Stomach (tissue), 9 donors: ENCODE measurements around the gene ARHGEF25. TPM values are rescaled to one million over a fixed set of nuclear protein-coding genes. Genes with fewer than 3 reads are reported as not detected.
"Not testable (repeated sequence)": the region's sequence is repeated elsewhere in the genome, so short reads cannot be mapped to it uniquely, and the experiment has no call there.

ENCODE experiments used
- DNase-seq, 2 donors: peaks; one replicate each; pipeline versions ENCODE4 v3.0.0 to v3.0.0-alpha.2; 2013 to 2019
- H3K27ac ChIP-seq, 5 donors: fragments of 200-600 bp in 4 of 5; sonication (generic) in 4 of 5; one replicate each; pipeline ENCODE4 v1.5.1; 2013 to 2019; ENCODE audit warnings: mild to moderate bottlenecking in 1 of 5, moderate library complexity in 1 of 5
- H3K27me3 ChIP-seq, 3 donors: fragments of 200-600 bp; sonication (generic); one replicate each; pipeline ENCODE4 v1.5.1; 2017 to 2019; ENCODE audit warnings: mixed run types in 1 of 3
- H3K36me3 ChIP-seq, 4 donors: fragments of 200-600 bp; sonication (generic); 1 replicate in 3 of 4; 2 replicates in 1 of 4; pipeline ENCODE4 v1.5.1; 2016 to 2019
- H3K4me1 ChIP-seq, 4 donors: fragments of 200-600 bp; sonication (generic); one replicate each; pipeline ENCODE4 v1.5.1; 2016 to 2019
- H3K4me3 ChIP-seq, 4 donors: fragments of 200-600 bp; sonication (generic) in 3 of 4; one replicate each; pipeline ENCODE4 v1.5.1; 2016 to 2019; ENCODE audit warnings: mild to moderate bottlenecking in 1 of 4
- H3K9me3 ChIP-seq, 4 donors: fragments of 200-600 bp; sonication (generic); one replicate each; pipeline ENCODE4 v1.5.1; 2016 to 2019
- EP300 ChIP-seq: sonication (generic); formaldehyde crosslinking; IDR thresholded peaks from one replicate; pipeline ENCODE4 v1.6.1; 2017; ENCODE audit warnings: antibody characterized with exemption
- POLR2A ChIP-seq, 4 donors: fragments of 450-650 bp; IDR thresholded peaks; one replicate each; pipeline ENCODE4 v1.6.1; 2016; ENCODE audit warnings: antibody characterized with exemption in 4 of 4, control low read depth in 2 of 4, mild to moderate bottlenecking in 1 of 4, moderate library complexity in 1 of 4
- POLR2AphosphoS5 ChIP-seq, 3 donors: sonication (generic); formaldehyde crosslinking; IDR thresholded peaks; one replicate each; pipeline ENCODE4 v1.6.1; 2016; ENCODE audit warnings: antibody characterized with exemption in 3 of 3
- WGBS, 5 donors: extraction: QIAGEN DNeasy Blood & Tissue Kit in 3 of 5; methylation state at CpG; one replicate each; pipeline versions ENCODE4 v1.1.5 to v1.1.7; 2013 to 2018; 5-methylcytosine and 5-hydroxymethylcytosine counted together
- intact Hi-C: fragments of 100-400 bp; cut with DNase I; formaldehyde crosslinking; loops from one replicate; pipeline ENCODE4 v1.15.1; 2023; ENCODE audit warnings: low total_unique reads
- polyA plus RNA-seq, 3 donors: library from polyadenylated mRNA; stranded (reverse); fragments of 200-250 nt; gene quantifications; one replicate each; pipeline ENCODE4 v1.2.3, GENCODE V29; 2013
- total RNA-seq, 5 donors: library from RNA; depleted of rRNA; stranded (reverse); fragments of >200 nt; gene quantifications; one replicate each; pipeline versions ENCODE4 v1.1.0 to v1.2.3, GENCODE V29; 2014 to 2016
- TF ChIP-seq, protein P1 (sequence below), 7 experiments: fragments of 450-650 bp in 4 of 7; fragments of 200-600 bp in 3 of 7; sonication (generic) in 3 of 7; IDR thresholded peaks; one replicate each; pipeline ENCODE4 v1.5.1; 2016 to 2019; ENCODE audit warnings: antibody characterized with exemption in 7 of 7, control low read depth in 2 of 7, mild to moderate bottlenecking in 1 of 7
- donor health status: healthy with polysubstance abuse.
- donor health status: Bipolar disorder and iron deficiency.
- donor health status: healthy.

The ARHGEF25 gene
- total and polyA plus RNA-seq, 8 donors, result 18.7 to 220 (median 30.4) TPM

DNA sequence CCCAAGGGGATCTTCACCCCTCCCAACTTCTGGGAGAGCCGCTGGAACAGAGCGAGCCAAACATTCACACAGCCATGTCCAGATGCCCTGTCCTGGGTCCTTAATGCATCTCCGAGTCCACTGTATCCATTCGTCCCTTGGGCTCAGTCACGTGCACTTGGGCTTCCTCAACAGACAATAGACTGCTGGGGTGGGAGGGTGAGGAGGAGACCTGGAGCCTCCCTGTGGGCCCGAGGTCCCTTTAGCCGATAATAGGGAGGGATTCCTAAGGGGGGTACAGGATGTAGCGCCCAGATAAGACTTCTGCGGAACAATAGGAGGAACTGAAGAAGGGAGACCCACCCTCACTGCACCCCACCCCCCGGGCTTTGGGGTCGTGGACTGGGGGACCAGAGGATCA is 6.7 kb downstream of the ARHGEF25 start:
- H3K4me1 ChIP-seq, result peaks cover 19 to 42% (median 33%) of the 10 kb centered on the region in 4 donors
- intact Hi-C loops, result no loop called here
- TF ChIP-seq EP300, result no peak
- no peak for TF ChIP-seq POLR2AphosphoS5 (IDR thresholded peaks at IDR 0.05)
- TF ChIP-seq, protein P1, sequence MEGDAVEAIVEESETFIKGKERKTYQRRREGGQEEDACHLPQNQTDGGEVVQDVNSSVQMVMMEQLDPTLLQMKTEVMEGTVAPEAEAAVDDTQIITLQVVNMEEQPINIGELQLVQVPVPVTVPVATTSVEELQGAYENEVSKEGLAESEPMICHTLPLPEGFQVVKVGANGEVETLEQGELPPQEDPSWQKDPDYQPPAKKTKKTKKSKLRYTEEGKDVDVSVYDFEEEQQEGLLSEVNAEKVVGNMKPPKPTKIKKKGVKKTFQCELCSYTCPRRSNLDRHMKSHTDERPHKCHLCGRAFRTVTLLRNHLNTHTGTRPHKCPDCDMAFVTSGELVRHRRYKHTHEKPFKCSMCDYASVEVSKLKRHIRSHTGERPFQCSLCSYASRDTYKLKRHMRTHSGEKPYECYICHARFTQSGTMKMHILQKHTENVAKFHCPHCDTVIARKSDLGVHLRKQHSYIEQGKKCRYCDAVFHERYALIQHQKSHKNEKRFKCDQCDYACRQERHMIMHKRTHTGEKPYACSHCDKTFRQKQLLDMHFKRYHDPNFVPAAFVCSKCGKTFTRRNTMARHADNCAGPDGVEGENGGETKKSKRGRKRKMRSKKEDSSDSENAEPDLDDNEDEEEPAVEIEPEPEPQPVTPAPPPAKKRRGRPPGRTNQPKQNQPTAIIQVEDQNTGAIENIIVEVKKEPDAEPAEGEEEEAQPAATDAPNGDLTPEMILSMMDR (IDR thresholded peaks at IDR 0.05), result no peak
- no peak for TF ChIP-seq POLR2A (IDR thresholded peaks at IDR 0.05)
- 53 to 61% (median 56%) methylated on average over 11 of the region's 11 CpGs for WGBS, 5 donors
- H3K4me3 ChIP-seq, result no peak overlapping the region
- peaks cover 5 to 44% (median 23%) of the 10 kb centered on the region in 4 donors for H3K36me3 ChIP-seq
- DNase-seq, result peak in 1 of 2 donors; percentile 1
- H3K9me3 ChIP-seq, result no peaks in the 10 kb centered on the region
- no peak overlapping the region for H3K27ac ChIP-seq
- H3K27me3 ChIP-seq, result peaks cover 3 to 91% (median 39%) of the 10 kb centered on the region in 3 donors

DNA sequence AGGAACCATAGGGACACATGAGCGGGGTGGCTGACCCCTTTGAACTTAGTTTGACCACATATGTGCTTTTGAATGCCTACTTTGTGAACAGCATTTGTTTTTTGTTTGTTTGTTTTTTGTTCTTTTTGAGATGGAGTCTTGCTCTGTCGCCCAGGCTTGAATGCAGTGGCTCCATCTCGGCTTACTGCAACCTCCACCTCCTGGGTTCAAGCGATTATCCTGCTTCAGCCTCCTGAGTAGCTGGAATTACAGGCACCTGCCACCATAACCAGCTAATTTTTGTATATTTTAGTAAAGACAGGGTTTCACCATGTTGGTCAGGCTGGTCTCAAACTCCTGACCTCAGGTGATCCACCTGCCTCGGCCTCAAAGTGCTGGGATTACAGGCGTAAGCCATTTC is 7.2 kb downstream of the ARHGEF25 start:
- H3K27me3 ChIP-seq, result peaks cover 3 to 91% (median 43%) of the 10 kb centered on the region in 3 donors
- intact Hi-C loops, H3K27ac ChIP-seq, H3K9me3 ChIP-seq, H3K4me3 ChIP-seq, DNase-seq: not testable (repeated sequence)
- WGBS, 5 donors, result 91 to 97% (median 93%) methylated on average over 6 of the region's 6 CpGs
- peaks cover 19 to 37% (median 28%) of the 10 kb centered on the region in 4 donors for H3K4me1 ChIP-seq
- H3K36me3 ChIP-seq, result peaks cover 5 to 42% (median 21%) of the 10 kb centered on the region in 4 donors

DNA sequence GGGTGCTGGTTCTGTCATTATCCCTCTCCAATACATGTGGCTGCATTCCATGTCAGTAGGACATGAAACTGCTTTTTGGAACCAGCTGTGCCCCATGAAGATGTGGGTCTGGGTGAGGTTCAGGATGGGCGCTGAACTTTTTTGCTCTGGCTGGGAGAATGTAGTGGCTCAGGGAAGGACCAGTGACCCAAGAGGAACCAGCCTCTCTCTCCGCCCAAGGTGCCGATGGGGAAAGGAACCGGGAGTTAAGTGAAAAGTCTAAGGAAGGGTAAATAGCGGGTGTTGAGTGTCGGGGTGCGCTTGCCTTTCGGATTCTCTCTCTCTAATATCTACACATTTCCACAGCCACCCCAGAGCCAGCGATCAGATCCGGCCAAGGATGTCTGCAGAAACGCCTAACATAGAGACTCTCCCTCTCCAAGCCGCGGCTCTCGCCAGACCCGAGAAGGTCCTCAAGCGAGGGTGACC is 7.8 kb downstream of the ARHGEF25 start:
- Histone ChIP-seq H3K36me3 (peaks cover 5 to 38% (median 18%) of the 10 kb centered on the region in 4 donors), H3K4me1 (peaks cover 15 to 31% (median 25%) of the 10 kb centered on the region in 4 donors), H3K9me3 (no peaks in the 10 kb centered on the region), H3K27me3 (peaks cover 3 to 91% (median 46%) of the 10 kb centered on the region in 3 donors), H3K4me3 (no peak overlapping the region), H3K27ac (no peak overlapping the region)
- TF ChIP-seq EP300, result no peak
- no peak for TF ChIP-seq POLR2A (IDR thresholded peaks at IDR 0.05)
- TF ChIP-seq, protein P1 (IDR thresholded peaks at IDR 0.05), result no peak
- no peak for TF ChIP-seq POLR2AphosphoS5 (IDR thresholded peaks at IDR 0.05)
- WGBS, 5 donors, result 46 to 54% (median 52%) methylated on average over 16 of the region's 16 CpGs
- DNase-seq, result peak in 1 of 2 donors; percentile 1
- intact Hi-C loops, result no loop called here

DNA sequence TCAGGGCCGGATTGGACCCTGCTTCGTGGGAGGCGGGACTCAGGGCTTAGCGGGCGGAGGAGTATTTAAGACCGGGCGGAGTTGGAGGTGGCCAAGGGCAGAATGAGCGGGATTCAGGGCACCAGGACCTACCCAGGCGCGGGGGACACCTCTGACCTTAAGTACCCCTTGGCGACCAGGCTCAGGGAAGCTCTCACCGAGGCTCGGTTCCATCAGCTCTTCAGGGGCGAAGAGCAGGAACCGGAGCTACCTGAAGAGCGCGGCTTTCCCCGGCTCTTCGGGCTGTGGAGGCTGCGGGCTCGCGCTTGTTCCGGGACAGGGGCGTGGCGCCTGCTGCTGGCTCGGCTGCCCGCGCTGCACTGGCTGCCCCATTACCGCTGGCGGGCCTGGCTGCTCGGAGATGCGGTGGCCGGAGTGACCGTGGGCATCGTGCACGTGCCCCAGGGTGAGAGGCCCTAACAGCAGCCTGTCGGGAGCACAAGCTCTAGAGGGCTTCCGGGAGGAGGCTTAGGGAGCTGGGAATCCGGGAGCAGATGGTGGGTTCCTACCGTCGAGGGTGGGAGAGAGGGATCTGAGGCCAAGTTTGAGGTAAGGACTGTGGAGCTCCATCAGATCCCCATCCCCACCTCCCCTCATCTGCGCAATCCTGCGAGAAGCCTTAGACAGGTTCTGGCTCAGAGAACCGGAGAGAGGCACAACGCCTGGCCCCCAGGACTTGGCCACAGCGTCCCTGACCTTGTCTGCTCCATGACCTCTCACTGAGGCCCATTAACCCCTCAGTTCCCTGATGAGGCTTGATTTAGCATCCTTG is 8.4 kb downstream of the ARHGEF25 start:
- peaks cover 5 to 33% (median 16%) of the 10 kb centered on the region in 4 donors for H3K36me3 ChIP-seq
- no peaks in the 10 kb centered on the region for H3K9me3 ChIP-seq
- H3K27me3 ChIP-seq, result peaks cover 3 to 95% (median 52%) of the 10 kb centered on the region in 3 donors
- H3K4me3 ChIP-seq, result peak overlapping the region in 1 of 4 donors; percentile 22
- no peak for TF ChIP-seq POLR2AphosphoS5 (IDR thresholded peaks at IDR 0.05)
- TF ChIP-seq, protein P1 (IDR thresholded peaks at IDR 0.05), result no peak
- no peak for TF ChIP-seq POLR2A (IDR thresholded peaks at IDR 0.05)
- no peak for TF ChIP-seq EP300
- H3K4me1 ChIP-seq, result peaks cover 15 to 27% (median 22%) of the 10 kb centered on the region in 4 donors
- intact Hi-C loops, result loop anchor here (5.0 kb wide), 1 partner anchor 37 kb away; no protein-coding TSS in a partner anchor
- peak; percentile 57 to 70 for DNase-seq
- H3K27ac ChIP-seq, result no peak overlapping the region
- 15 to 33% (median 18%) methylated on average over 26 to 46 of the region's 46 CpGs for WGBS, 5 donors
